ENCODE results near the gene JKAMP. TPM values are rescaled to one million over a fixed set of nuclear protein-coding genes. Genes with fewer than 3 reads are reported as not detected.

Gene JKAMP
- total RNA-seq, 2 donors from 2014 or later, result 42.5 to 57.2 TPM

GRCh38 chr14:59547310-59547709 lies 63.0 kb downstream of the JKAMP start:
- Histone ChIP-seq H3K9me3 (ENCODE audit: control insufficient read depth, low read length) (peaks cover 18% of the 10 kb centered on the region), H3K4me1 (ENCODE audit: control insufficient read depth, insufficient read depth, low read length) (no peaks in the 10 kb centered on the region), H3K9ac (ENCODE audit: extremely low read depth, low read length, poor library complexity, severe bottlenecking) (no peak overlapping the region), H3K36me3 (ENCODE audit: control insufficient read depth, insufficient read depth, low read length) (no peaks in the 10 kb centered on the region), H3K27me3 (ENCODE audit: control insufficient read depth, insufficient read depth, low read length, poor library complexity, severe bottlenecking) (no peaks in the 10 kb centered on the region), H3K27ac (ENCODE audit: low read depth, low read length) (no peak overlapping the region), H3K4me3 (ENCODE audit: low read length) (no peak overlapping the region)
- Mint-ChIP-seq H3K27ac (no peak overlapping the region), H3K4me3 (no peak overlapping the region), H3K27me3 (ENCODE audit: insufficient read depth) (no peaks in the 10 kb centered on the region), H3K9me3 (peaks cover 16% of the 10 kb centered on the region), H3K4me1 (peaks cover 8% of the 10 kb centered on the region), H3K36me3 (ENCODE audit: low read depth) (peaks cover 1% of the 10 kb centered on the region)
- WGBS, 2 experiments (ENCODE audit: insufficient coverage in 1 of 2, insufficient read length in 1 of 2), result 92% methylated on average over 2 of the region's 2 CpGs; no CpG with 5 or more reads in 1 of the 2 experiments
- TF ChIP-seq CTCF (conservative IDR thresholded peaks at IDR 0.05), result no peak
- DNase-seq, result no peak

Other genes with a start within 250 kb of the JKAMP start
- 1 to 10 TPM; 4.1 to 4.5 TPM for gene GPR135, start 19.1 kb upstream of the JKAMP start, total RNA-seq
- 10 to 100 TPM; 24.7 to 30.3 TPM for gene L3HYPDH, start 109 bp upstream of the JKAMP start, total RNA-seq
- under 1 TPM; 0.53 to 0.66 TPM for gene CCDC175, start 92.3 kb downstream of the JKAMP start, total RNA-seq

Data from endodermal cell (in vitro differentiated cells).